Measurements from ENCODE around the gene GLI2.

Gene GLI2

DNA sequence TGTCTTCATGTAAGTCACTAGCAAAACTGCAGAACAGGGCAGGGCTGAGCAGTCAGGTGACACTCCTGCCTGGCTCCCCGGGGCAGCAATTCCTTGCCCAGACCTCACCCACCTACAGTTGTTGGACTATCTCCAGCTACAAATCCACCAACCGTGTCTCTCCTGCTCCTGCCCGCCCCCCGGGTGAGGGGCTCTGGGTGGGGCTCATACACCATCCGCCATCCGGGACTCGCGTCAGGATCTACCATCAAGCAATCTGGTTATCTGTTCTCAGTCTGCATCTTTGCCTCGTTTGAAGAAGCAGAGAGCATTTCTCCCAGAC is 13.5 kb upstream of the GLI2 start:
- no peak for DNase-seq (ENCODE audit: low read depth, low spot score)
- no peak overlapping the region for H3K4me3 ChIP-seq (ENCODE audit: low read depth, low read length)
- in situ Hi-C loops (cut with HindIII; ENCODE audit: low sequenced_read_pairs) = no loop called here
- TF ChIP-seq, protein P1, sequence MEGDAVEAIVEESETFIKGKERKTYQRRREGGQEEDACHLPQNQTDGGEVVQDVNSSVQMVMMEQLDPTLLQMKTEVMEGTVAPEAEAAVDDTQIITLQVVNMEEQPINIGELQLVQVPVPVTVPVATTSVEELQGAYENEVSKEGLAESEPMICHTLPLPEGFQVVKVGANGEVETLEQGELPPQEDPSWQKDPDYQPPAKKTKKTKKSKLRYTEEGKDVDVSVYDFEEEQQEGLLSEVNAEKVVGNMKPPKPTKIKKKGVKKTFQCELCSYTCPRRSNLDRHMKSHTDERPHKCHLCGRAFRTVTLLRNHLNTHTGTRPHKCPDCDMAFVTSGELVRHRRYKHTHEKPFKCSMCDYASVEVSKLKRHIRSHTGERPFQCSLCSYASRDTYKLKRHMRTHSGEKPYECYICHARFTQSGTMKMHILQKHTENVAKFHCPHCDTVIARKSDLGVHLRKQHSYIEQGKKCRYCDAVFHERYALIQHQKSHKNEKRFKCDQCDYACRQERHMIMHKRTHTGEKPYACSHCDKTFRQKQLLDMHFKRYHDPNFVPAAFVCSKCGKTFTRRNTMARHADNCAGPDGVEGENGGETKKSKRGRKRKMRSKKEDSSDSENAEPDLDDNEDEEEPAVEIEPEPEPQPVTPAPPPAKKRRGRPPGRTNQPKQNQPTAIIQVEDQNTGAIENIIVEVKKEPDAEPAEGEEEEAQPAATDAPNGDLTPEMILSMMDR (IDR thresholded peaks at IDR 0.05; ENCODE audit: low read depth, low read length) = no peak

DNA sequence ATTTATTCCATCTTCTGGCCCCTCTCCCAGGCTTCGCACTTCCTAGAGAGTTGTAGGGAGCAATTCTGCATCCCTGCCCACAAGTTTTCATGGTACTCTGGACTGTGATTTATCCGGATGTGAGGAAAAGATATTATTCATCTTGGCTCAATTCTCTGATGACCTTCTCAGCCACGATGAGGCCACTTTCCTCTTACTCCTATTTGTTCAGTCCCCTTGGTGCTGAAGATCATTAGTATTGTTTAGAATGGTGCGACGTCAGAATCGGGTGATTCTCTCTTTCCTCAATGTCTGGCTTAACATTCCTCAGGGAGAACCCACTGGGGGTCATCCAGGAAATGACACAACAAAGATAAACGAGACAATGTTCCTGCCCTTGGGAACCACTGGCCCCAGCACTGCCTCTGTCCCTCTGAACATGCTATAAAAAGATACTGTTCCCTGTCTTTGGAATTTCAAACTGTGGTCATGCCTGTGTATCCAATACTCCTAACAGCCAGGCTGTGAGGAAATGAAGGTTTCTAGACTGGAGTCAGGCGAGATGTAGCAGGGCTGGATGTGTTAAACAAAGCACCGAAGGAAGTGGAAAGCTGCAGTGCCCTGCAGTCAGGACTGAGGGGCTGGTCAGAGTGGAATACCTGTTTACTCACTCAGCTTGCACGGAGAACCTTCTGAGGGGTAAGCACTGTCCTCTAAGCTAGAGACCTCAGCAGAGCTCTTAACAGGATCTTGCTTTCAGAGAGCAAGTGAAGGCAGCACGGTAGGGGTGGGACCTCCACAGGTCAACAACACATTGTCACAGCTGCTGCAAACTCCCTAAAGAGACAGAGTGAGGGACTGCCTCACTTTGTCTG is 12.9 kb upstream of the GLI2 start:
- in situ Hi-C loops (cut with HindIII; ENCODE audit: low sequenced_read_pairs) = no loop called here
- peak; percentile 75 for DNase-seq (ENCODE audit: low read depth, low spot score)
- no peak overlapping the region for H3K4me3 ChIP-seq (ENCODE audit: low read depth, low read length)
- TF ChIP-seq, protein P1 (IDR thresholded peaks at IDR 0.05; ENCODE audit: low read depth, low read length) = no peak

DNA sequence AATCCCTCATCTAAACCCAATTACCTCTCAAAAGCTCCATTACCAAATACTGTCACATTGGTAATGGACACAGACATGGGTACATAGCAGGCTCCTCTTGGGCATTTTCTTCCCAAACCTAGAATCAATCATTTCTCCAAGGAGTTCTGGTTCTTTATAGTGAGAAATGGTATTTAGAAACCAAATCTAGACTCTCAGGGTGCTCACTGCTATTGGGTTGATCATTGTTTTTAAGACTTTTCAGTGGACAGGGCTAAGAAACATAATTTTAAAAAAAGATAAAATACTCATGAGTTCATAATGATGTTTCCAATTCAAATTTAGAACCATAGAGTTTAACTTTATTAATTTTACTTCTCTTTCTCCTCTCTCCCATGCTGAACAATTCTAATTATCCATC is 9.4 kb upstream of the GLI2 start:
- in situ Hi-C loops (cut with HindIII; ENCODE audit: low sequenced_read_pairs) = no loop called here
- DNase-seq (ENCODE audit: low read depth, low spot score) = no peak
- TF ChIP-seq, protein P1 (IDR thresholded peaks at IDR 0.05; ENCODE audit: low read depth, low read length) = no peak

DNA sequence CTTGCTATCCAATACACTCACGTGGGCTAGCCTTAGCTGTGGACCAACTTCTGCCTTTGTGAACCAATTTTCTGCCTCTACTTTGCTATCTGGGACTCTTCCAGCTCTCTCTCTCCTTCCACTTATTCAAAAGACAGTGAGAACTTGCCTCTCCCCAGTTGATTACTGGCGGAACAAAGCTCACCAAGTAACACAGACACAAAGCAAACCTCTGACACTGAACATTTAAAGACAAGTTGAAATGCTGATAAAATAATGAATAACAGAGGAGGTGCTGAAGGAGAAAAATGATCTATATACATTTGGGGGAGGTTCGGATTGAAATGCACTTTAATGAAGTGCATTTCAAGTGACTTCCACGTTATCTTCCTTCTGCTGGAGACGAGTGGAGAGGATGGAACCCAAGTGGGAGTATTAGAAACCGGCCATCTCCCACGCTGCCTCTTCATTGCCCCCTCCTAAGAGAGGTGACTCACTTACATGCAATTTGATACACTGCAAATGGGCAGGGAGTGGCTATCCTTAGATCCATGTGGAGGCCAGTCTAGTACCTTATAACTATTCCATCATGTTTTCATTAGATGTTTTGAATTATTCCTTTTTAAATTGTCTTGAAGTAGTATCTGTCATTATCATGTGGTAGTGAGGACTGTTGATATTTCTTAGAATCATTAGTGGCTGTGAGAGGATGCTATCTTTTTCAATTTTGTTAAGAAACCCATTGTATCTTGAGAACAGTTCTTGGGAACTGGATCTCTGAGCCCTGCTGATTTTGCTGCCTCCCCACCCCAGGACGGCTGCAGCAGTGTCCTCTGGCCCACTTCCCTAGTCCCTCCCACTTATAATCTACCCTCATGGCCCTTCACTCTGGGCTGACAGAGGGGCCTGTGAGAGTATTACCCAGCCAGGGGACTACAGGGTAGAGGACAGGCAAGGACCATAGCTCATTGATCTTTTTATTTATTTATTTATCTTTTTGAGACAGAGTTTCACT is 6.0 kb upstream of the GLI2 start:
- in situ Hi-C loops (cut with HindIII; ENCODE audit: low sequenced_read_pairs) = no loop called here
- TF ChIP-seq, protein P1 (IDR thresholded peaks at IDR 0.05; ENCODE audit: low read depth, low read length) = no peak
- no peak overlapping the region for H3K4me3 ChIP-seq (ENCODE audit: low read depth, low read length)
- DNase-seq (ENCODE audit: low read depth, low spot score) = peak; percentile 84

More for the DNA sequence above, 9.4 kb upstream of the GLI2 start:
- no peak overlapping the region for H3K4me3 ChIP-seq (ENCODE audit: low read depth, low read length)

DNA sequence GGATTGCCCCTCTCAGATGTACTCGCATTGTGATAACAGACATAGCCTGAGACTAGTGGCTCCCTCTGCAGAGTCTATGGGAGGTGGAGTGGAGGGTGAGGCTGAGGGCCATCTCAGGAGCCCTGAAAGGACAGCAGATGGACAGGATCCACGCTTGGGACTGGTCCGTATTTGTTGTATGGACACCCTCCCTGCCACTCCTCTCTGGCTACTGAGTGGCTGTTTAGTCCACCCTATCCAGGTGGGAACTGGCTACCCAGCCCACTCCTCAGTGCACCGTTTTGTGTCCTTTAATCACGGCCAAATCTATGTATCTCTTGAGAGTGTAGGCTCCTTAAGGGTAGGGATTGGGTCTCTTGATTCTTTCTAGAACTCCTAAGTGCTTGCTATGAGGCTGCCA is 4.5 kb upstream of the GLI2 start:
- TF ChIP-seq, protein P1 (IDR thresholded peaks at IDR 0.05; ENCODE audit: low read depth, low read length) = no peak
- no peak overlapping the region for H3K4me3 ChIP-seq (ENCODE audit: low read depth, low read length)
- DNase-seq (ENCODE audit: low read depth, low spot score) = no peak
- in situ Hi-C loops (cut with HindIII; ENCODE audit: low sequenced_read_pairs) = no loop called here

DNA sequence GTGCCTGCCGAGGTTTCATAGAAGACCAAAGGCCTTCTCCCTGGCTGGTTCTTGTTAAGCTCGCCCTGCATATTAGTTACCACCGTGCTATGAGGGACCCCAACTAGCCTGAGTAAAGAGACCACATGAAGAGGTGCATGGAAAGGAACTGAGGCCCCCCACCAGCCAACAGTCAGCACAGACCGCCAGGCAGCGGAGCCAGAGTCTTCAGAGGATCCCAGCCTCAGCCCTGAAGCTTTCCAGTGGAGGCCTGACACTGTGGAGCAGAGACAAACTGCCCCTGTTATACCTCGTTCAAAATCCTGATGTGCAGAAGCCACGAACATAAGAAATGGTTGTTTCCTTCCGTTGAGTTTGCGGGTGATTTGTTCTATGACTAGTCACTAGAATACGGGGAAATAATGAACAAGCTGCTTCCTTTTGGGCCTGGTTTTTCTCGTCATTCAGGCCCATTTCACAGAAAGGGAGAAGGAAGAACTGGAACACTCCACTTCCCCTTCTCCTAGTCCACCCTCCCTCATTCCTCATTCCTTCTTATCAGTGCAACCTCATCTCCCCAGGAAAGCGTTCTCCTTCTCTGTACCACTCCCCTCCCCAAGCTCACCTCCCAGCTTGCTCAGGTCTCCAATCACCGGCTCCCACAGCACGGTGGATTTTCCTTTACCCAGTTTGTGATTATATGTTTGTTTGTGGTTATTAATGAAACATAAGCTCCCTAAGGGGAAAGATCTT is 3.0 kb upstream of the GLI2 start:
- TF ChIP-seq, protein P1 (IDR thresholded peaks at IDR 0.05; ENCODE audit: low read depth, low read length) = no peak
- no peak overlapping the region for H3K4me3 ChIP-seq (ENCODE audit: low read depth, low read length)
- DNase-seq (ENCODE audit: low read depth, low spot score) = no peak
- in situ Hi-C loops (cut with HindIII; ENCODE audit: low sequenced_read_pairs) = no loop called here
